MG63 (cell line): ENCODE data around the gene LRRC27. TPM values are rescaled to one million over a fixed set of nuclear protein-coding genes. Genes with fewer than 3 reads are reported as not detected.

ENCODE experiments used
- DNase-seq: peaks from one replicate; pipeline ENCODE4 v3.0.0-alpha.2; 2020
- H3K27me3 ChIP-seq: fragments of 250-450 bp; sonication (Bioruptor Pico); 2 replicates; pipeline ENCODE4 v1.5.1; 2020; ENCODE audit warnings: mild to moderate bottlenecking, moderate library complexity
- H3K36me3 ChIP-seq: fragments of 250-450 bp; sonication (Bioruptor Pico); 2 replicates; pipeline ENCODE4 v1.5.1; 2020; ENCODE audit warnings: mild to moderate bottlenecking, moderate library complexity
- H3K4me3 ChIP-seq: fragments of 250-450 bp; sonication (Bioruptor Pico); 2 replicates; pipeline ENCODE4 v1.5.1; 2020; ENCODE audit warnings: mild to moderate bottlenecking, moderate library complexity
- H3K9me3 ChIP-seq: fragments of 250-450 bp; sonication (Bioruptor Pico); 2 replicates; pipeline ENCODE4 v1.5.1; 2020; ENCODE audit warnings: mild to moderate bottlenecking, moderate library complexity
- total RNA-seq: library from RNA; depleted of rRNA; stranded (reverse); fragments of >200 nt; shearing (Covaris generic); gene quantifications from 2 replicates; pipeline ENCODE4 v1.2.3, GENCODE V29; 2014; ENCODE audit warnings: low replicate concordance

The LRRC27 gene
- total RNA-seq, 1 experiment from 2014 or later, result 8.3 TPM

DNA sequence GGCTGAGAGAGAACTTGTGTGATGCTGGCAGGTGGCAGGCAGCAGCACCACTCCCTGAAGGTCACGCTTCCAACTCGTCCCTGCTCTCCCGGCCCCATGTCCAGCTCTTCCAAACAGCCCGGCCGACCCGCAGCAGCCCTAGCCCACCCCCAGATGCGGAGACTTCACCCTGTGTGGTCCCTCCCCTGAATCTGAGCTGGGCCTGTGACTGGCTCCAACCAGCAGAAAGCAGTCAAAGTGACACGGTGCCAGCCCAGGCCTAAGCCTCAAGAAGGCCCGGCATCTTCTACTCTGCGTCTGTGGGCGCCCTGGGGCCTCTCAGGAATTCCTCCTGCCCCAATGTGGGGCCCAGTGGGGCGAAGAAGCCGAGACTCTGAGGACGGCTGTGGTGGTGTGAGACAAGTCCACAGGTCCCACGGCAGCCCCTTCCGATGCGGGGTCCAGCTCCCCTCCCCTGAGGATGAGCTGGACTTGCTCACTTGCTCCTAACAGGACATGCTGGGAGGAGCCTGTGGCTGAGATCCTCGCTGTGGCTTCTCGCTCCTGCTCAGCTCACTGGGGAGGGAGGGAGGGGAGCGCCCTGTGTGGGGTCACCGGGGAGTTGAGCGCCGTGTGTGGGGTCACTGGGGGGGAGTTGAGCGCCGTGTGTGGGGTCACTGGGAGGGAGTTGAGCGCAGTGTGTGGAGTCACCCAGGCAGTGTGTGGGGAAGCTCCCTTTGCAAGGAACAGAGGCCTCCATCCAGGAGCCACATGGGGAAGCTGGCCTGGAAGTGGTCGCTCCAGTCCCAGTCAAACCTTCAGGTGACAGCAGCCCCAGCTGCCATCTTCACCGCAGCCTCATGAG, 33.7 kb upstream of the LRRC27 start:
- no peaks in the 10 kb centered on the region for H3K9me3 ChIP-seq
- H3K4me3 ChIP-seq, result no peak overlapping the region
- no peaks in the 10 kb centered on the region for H3K27me3 ChIP-seq
- no peak for DNase-seq
- no peaks in the 10 kb centered on the region for H3K36me3 ChIP-seq

DNA sequence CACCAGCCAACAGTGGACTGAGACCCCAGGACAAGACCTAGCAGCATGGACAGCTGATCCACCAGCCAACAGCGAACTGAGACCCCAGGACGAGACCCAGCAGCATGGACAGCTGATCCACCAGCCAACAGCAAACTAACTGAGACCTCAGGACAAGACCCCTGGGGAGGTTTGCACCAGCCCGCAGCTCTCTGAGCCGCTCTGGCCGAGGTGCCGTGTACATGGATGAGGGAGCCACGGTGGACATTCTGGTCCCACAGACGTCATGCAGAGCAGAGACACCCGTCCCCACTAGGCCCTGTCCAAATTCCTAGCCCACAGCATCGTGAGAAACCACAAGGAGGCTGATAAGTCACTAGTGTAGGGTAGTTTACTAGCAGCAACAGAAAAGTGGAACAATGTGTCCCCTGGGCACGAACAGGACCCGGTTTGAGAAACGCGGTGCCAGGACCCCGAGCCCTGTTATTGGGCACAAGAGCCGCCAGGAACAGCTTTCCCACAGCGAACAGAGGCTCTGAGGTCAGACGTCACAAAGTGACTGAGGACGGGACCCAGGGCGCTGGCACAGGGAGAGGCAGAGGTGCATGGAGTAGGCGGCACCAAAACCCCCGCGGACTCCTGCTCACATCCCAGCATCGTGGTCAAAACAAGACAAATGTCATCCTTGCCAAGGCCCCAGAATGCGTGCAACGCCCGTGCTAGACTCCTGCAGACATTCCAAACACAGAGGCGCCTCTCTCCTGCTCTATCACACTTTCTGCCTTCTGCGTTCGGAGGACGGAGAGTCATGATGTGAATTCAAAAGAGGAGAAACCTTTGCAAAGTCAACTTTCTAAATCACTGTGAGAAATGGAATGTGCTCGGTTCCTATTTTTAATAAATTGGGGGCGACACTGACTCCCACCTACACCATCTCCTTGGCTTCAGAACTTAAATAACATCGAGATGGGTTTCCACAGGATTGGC, 32.3 kb upstream of the LRRC27 start:
- no peaks in the 10 kb centered on the region for H3K27me3 ChIP-seq
- H3K36me3 ChIP-seq, result no peaks in the 10 kb centered on the region
- no peaks in the 10 kb centered on the region for H3K9me3 ChIP-seq
- H3K4me3 ChIP-seq, result no peak overlapping the region
- no peak for DNase-seq

DNA sequence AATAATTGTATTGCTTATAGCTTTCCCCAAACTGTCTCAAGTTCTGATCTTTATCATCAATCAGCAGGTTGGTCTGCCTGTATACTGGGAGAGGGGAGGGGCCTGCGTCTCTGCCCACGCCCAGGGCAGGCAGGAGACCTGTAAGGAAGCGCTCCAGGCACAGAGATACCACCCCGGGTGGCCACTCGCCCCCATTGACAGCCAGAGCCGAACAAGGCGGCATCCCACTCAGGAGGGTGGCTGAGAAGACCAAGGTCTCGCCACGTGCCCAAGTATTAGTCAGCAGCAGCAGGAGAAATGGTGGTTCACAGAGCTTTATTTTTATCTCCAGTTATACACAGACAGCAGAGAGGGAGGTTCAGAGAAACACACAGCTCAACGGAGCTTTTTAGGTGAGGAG, 31.4 kb upstream of the LRRC27 start:
- no peak overlapping the region for H3K4me3 ChIP-seq
- DNase-seq, result no peak
- no peaks in the 10 kb centered on the region for H3K27me3 ChIP-seq
- no peaks in the 10 kb centered on the region for H3K9me3 ChIP-seq
- H3K36me3 ChIP-seq, result no peaks in the 10 kb centered on the region

DNA sequence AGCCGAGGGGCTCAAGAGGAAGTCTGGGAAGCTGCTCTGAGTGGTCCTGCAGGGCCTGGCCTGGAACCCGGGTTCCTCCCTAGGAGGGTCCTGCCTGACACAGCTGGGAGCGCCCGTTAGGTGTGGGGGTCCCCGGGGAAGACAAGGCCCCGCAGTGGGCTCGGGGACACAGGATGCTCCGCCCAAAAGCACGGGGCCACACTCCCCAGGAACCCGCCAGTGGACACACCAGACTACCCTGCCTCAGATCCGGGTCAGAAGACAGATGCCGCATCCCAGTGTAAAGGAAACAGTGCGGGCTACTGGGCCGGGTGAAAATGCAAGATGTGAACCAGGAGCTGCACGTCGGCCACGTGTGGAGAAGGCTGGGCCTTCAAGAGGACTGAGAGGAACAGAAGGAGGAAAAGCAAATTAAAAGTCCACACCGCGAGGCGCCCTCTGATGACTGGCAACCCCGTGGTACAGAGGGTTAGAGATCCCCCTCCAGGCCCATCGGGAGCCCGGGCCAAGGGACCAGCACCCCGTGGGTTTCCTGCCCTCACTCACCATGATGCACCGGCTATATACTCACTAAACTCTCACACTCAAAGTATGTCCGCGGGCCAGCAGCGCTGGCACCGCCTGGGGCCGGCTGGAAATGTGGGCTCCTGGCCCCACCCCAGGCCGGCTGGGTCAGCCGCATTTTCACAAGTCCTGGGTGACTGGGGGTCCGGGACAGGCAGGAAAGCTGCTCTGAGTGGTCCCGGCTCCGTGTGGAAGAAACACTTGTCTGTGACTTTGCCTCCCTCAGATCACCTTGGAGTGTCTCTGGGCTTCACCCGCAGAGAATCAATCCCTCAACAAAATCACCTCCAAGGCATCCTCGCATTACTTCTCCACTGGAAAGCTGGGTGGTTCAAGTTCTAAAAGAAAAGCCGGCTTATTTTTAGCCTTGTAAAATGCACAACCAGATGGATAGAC, 30.3 kb upstream of the LRRC27 start:
- Histone ChIP-seq H3K36me3 (no peaks in the 10 kb centered on the region), H3K4me3 (no peak overlapping the region), H3K9me3 (no peaks in the 10 kb centered on the region), H3K27me3 (no peaks in the 10 kb centered on the region)
- DNase-seq, result no peak

DNA sequence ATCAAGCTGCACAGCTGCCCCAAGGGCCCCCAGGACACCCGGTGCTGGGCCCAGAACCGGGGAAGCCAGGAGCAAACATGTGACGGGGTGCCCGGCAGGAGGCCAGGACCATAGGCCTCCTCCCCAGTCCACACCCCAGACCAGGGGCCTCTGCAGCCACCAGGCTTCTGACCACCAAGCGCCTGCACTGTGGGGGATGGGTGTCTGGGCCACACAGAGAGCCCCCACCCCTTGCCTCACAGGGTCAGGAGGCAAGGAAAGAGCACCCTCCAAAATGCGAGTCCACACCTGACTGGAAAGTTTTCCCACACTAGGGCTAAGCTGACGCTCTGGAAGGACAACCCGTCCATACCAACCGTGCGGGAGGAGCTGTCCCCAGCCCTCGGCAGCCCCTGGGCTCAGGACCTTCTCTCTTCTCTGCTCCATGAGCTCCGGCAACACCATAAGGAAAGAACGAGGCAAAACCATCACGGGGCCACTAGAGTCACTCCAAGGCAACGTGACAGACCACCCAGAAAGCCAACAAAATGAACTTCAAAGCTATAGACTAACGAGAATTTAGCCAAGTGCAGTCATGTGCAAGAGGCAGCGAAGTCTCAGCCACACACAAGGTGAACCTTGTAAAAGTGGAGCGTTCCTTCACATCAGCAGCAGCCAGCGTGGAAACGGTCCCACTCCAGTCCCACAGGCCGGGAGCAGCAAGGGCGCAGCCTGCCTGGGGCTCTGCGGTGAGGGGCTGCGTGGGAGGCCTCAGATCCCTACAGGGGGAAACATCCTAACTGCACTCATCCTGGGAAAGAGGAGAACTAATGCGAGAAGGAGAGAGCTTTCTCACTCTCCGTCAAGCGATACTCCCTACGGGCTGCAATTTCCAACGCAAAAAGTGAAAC, 29.3 kb upstream of the LRRC27 start:
- no peak for DNase-seq
- H3K9me3 ChIP-seq, result no peaks in the 10 kb centered on the region
- no peaks in the 10 kb centered on the region for H3K36me3 ChIP-seq
- no peaks in the 10 kb centered on the region for H3K27me3 ChIP-seq
- H3K4me3 ChIP-seq, result no peak overlapping the region

DNA sequence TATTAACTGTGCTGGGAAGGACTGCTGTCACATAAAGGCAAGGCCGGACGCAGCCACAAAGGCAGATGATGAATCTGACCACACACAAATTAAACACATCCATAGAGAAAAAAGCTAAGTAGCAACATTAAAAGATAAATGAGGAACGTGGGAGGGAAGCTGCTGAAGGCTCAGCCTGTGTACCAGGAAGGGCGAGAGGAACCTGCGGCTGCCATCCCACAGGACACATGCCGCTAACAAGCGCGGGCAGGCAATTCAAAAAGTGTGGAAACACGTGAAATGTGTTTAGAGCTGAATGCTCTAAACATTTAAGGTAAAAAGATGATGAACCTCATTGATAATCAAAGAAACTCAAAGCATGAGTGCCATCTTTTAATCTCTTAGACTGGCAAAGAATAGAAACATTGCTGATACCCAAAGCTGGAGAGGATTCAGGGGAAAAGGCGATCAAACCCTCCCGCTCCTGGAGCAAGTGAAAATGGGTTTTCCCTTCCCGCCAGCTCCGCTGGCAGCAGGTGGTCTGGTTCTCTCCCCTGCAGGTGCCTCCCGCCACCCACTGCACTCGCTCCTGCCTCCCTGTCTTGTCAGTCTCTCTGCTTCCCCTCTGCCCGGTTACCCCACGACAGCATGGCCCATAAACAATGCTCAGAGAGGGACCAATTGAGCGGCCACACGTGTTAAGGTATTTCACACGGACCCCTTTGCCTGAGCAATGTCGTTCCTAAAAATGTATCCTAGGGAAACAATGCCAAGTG, 28.5 kb upstream of the LRRC27 start:
- Histone ChIP-seq H3K4me3 (no peak overlapping the region), H3K36me3 (no peaks in the 10 kb centered on the region), H3K9me3 (no peaks in the 10 kb centered on the region), H3K27me3 (no peaks in the 10 kb centered on the region)
- no peak for DNase-seq

DNA sequence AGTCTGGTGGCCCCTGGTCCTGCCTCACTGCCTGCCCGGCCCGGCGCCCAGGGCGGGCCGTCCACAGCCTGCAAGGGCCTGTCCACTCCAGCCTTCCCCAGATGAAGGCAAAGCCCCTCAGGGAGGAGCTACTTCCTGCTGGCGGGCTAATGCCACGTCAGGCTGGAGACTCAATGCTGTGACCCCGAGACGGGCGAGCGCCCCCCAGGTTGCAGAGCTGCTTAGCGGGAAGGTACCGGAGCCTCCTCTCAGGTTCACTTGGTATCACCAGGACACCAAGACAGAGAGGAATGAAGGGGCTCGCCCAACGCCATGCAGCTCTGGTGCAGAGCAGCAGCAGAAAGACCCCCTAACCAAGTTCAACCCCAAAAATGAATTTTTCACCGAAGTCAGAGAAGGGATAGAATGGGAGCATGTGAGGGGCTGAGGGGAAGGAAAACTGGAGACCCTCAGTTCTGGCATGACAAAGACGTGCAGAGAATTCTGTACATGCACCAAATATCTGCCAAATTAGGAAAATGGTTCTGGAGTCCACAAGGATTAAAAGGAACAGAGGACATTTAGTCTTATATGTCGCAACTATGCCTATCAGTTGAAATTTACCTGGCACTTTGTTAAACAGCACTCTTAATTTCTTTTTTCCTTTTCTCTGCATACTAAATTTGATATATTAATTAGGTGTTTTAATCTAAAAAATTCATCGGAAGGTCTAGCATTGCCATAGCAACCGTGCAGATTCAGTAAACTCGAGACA, 27.1 kb upstream of the LRRC27 start:
- no peaks in the 10 kb centered on the region for H3K27me3 ChIP-seq
- no peak overlapping the region for H3K4me3 ChIP-seq
- no peak for DNase-seq
- H3K9me3 ChIP-seq, result no peaks in the 10 kb centered on the region
- H3K36me3 ChIP-seq, result no peaks in the 10 kb centered on the region

DNA sequence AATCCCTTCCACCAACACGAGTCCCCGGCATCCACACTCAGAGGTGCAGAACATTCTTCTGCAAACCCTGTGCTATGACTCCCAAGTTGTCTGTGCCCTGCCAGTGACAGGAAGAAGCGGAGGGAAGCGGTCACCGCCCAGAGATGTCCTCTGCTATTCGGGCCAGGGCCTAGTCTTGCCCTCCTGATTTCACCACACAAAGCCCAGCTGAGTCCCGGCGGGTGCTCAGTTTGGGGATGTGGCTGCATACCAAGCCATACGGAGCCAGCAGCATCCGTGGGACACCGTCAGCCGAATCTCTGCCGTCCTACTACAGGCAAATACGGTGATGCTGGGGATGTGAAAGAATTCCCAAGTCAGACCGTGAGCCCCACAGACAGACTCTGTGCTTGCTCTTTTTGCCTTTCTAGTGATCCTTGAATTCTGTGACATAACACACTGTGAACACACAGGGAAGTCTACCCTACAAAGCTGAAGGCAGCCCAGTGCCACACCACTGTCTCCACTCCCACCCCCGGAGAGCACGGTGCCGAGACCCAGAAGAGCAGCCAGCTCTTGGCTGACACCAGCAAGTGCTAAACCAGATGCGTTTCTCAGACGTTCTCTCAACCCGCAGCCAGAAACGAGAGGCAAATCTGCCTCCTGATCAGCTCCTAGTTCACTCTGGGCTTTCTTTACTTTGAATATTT, 26.2 kb upstream of the LRRC27 start:
- Histone ChIP-seq H3K36me3 (no peaks in the 10 kb centered on the region), H3K9me3 (no peaks in the 10 kb centered on the region), H3K4me3 (no peak overlapping the region), H3K27me3 (no peaks in the 10 kb centered on the region)
- DNase-seq, result no peak

DNA sequence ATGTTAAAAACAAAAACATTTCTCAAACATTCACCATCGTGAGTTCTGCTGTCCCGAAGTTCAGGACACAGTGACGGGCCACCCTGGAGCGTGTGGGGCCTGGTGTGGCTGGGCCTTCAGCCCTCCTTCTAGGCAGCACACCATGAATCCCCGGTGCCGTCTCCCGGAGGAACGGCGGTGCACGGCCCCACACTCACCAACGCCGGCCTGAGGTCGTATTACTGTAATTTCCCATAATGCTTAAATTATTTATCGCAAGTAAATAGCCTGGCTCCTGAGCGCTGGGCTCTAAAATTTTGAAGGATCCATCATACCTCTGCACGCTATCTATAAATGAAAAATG, 25.7 kb upstream of the LRRC27 start:
- Histone ChIP-seq H3K4me3 (peak overlapping the region; percentile 56), H3K27me3 (no peaks in the 10 kb centered on the region), H3K36me3 (no peaks in the 10 kb centered on the region), H3K9me3 (no peaks in the 10 kb centered on the region)
- no peak for DNase-seq

DNA sequence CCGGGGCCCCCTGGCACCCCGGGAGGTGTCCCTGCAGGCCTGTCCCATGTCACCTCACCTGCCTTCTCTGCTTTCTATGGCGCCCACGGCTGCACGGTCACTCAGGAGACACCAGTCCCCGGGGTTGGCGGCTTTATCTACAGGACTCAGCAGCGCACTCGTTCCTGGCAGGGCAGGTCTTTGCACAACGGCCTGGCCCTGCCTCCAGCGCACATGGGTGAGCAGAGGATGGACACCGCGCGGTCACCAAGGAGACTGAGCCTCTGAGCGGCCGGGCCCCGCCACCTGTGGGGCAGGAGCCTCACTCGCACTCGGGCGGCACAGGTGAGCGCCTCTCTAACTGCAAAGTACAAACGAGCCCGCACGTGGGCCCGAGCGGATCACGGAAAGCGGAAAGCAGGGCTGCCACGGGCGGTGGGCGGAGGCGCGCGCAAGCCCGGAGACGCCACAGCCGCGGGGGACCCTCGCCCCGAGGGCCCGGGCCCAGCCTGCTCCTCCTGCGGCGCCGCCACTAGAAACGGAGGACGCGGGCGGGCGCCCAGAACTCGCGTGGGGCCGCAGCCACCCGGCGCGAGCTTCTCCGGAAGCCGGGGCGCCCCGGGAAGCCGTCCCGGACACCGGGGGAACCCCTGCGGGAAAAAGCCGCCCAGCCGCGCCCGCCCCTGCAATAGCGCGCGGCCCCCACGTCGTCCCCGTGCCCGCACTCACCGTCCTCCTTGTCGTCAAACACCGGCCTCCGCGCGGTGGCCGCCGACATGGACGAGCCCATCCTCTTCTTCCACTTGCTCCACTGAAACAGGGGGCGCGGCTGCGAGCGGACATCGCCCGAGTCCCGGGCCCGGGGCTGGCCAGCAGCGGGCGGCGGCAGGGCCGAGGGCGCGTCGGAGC, 24.9 kb upstream of the LRRC27 start:
- H3K9me3 ChIP-seq, result no peaks in the 10 kb centered on the region
- DNase-seq, result no peak
- H3K27me3 ChIP-seq, result no peaks in the 10 kb centered on the region
- no peaks in the 10 kb centered on the region for H3K36me3 ChIP-seq
- peak overlapping the region; percentile 56 for H3K4me3 ChIP-seq

DNA sequence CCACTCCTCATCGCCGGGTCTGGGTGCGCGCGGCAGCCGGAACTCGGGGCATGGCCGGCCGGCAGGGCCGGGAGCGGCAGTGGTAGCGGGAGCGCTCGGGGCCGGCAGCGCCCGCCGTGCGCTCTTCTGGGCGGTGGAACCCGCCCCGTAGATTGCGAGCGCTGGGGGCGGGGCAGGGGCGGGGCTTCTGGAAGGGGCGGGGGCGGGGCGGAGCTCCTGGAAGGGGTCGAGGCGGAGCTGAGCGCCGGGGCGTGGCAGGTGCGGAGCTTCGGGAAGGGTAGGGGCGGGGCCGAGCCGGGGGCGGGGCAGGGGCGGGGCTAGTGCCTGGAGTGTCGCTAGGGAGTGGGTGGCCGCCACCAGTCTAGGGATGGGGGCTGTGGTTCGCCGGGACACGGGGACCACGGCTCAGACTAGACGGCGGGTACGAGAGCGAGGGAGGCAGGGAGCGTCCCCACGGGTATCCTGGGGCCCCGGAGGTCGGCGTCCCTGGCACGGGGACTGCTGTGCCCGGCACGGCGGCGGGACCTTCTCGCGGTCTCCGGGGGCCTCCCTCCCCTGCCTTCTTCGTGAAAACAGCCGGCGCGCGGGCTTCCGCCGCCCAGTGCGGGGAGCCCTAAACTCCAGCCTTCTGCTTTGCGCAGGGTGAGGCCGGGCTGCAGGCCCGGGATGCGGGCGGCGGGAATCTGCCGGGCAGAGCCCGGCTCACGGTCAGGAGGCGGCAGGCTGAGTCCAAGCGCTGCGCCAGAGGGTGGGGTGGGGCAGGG, 24.0 kb upstream of the LRRC27 start, which contains the start of gene STK32C:
Gene STK32C (minus strand): TSS at position 128 of the 764 bp plus-strand sequence. CDS start 117 bp downstream, at position 11.
- peak; percentile 80 for DNase-seq
- Histone ChIP-seq H3K4me3 (peak within 1 kb of the TSS; percentile 85), H3K27me3 (no peaks in the 10 kb centered on the region), H3K36me3 (no peaks in the 10 kb centered on the region), H3K9me3 (no peaks in the 10 kb centered on the region)

DNA sequence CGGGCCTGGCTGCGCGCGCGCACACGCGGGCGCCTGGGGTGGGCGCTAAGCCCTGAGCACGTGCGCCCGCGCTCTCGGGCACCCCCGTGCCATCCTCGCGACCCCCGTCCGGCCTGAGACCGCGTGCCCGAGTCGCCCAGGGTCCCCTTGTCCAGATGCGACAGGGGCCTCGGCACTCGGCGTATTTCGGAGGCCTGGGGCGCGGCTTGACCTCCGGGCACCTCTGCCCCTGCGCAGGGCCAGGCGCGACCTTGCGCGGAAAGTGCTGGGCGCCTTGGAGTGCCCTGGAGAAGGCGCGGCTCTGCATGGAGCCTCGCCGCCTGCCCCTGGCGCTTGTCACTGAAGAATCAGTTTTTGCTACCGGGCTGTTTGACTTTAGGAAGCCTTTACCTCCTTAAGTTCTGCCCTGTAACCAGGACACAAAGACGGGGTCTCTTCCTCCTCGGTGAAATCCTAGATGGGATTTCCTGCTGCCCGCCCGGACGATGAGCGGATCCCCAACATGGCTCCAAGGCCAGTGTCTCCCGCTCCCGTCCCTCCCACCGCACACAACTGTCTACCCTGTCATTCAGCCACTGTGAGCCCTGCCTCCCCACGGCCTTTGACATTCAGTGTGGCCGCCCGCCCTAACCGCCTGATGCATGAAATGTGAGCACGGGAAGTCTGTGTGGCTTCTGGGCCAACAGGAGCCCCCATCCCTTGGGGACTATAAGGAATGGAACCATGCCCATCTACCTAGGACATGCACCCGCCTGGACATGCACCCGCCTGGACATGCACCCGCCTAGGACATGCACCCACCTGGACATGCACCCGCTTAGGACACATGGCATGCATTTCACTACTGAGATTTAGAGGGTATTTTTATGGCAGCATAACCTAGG, 23.2 kb upstream of the LRRC27 start:
- Histone ChIP-seq H3K27me3 (no peaks in the 10 kb centered on the region), H3K36me3 (no peaks in the 10 kb centered on the region), H3K9me3 (no peaks in the 10 kb centered on the region), H3K4me3 (peak overlapping the region; percentile 85)
- no peak for DNase-seq
